Measurements from ENCODE around the gene DNAH10. TPM values are rescaled to one million over a fixed set of nuclear protein-coding genes. Genes with fewer than 3 reads are reported as not detected.

DNAH10 gene
- total RNA-seq, 4 donors from 2014 or later = 0.18 to 0.65 TPM; not detected in 2

DNA sequence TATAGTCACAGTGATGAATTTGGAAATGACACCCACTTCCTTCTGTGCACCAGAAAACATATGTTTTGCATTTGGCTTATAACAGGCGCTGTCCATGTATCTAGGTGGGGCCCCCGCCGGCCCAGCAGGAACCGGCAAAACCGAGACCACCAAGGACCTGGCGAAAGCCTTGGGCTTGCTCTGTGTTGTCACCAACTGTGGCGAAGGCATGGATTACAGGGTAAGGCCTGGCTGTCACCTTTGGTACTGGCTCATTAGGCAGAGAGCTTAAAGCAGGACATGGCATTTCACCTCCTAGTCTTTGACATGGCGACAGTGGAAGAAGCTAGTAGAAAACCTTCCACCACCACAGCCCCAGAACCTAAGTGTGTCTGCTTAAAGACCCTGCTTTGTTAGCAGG lies 85.8 kb downstream of the DNAH10 start:
- Histone ChIP-seq H3K36me3 (no peaks in the 10 kb centered on the region), H3K4me1 (no peaks in the 10 kb centered on the region), H3K9me3 (no peaks in the 10 kb centered on the region), H3K27ac (no peak overlapping the region), H3K4me3 (no peak overlapping the region), H3K27me3 (peaks cover 0 to 4% (median 0%) of the 10 kb centered on the region in 3 donors)
- intact Hi-C loops (cut with DNase I; ENCODE audit: low total_unique reads) (no loop called here), in situ Hi-C loops (cut with MboI; ENCODE audit: low sequenced_read_pairs in 4 of 4) (no loop called here)
- no peak for TF ChIP-seq POLR2A (IDR thresholded peaks at IDR 0.05)
- TF ChIP-seq, protein P1, sequence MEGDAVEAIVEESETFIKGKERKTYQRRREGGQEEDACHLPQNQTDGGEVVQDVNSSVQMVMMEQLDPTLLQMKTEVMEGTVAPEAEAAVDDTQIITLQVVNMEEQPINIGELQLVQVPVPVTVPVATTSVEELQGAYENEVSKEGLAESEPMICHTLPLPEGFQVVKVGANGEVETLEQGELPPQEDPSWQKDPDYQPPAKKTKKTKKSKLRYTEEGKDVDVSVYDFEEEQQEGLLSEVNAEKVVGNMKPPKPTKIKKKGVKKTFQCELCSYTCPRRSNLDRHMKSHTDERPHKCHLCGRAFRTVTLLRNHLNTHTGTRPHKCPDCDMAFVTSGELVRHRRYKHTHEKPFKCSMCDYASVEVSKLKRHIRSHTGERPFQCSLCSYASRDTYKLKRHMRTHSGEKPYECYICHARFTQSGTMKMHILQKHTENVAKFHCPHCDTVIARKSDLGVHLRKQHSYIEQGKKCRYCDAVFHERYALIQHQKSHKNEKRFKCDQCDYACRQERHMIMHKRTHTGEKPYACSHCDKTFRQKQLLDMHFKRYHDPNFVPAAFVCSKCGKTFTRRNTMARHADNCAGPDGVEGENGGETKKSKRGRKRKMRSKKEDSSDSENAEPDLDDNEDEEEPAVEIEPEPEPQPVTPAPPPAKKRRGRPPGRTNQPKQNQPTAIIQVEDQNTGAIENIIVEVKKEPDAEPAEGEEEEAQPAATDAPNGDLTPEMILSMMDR (IDR thresholded peaks at IDR 0.05 in 4 of 5, conservative IDR thresholded peaks at IDR 0.05 in 1 of 5) = no peak
- ATAC-seq (no peak), DNase-seq (no peak)

DNA sequence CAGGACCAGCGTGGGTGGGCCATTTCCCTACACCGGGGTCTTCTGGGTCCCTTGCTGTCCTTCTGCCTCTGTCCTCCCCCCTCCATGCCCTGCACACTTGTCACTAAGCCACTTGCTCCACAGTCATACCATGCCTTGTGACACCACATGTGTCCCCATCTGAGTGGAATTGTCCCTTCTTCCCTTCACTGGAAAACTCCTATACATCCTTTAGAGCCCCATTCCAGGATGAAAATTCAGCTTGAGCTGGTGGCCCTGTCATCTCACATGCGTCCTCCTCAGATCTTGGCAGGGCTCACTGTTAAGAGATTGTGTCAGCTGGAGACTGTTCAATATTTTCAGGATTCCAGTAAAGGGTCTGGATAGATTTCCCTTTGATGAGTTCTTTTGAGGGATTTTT lies 87.4 kb downstream of the DNAH10 start:
- H3K36me3 ChIP-seq = no peaks in the 10 kb centered on the region
- DNase-seq = no peak
- H3K4me3 ChIP-seq = no peak overlapping the region
- TF ChIP-seq POLR2A (IDR thresholded peaks at IDR 0.05) = no peak
- TF ChIP-seq, protein P1 (IDR thresholded peaks at IDR 0.05 in 4 of 5, conservative IDR thresholded peaks at IDR 0.05 in 1 of 5) = no peak
- intact Hi-C loops (cut with DNase I; ENCODE audit: low total_unique reads) (no loop called here), in situ Hi-C loops (cut with MboI; ENCODE audit: low sequenced_read_pairs in 4 of 4) (no loop called here)
- no peaks in the 10 kb centered on the region for H3K4me1 ChIP-seq
- peaks cover 0 to 4% (median 0%) of the 10 kb centered on the region in 3 donors for H3K27me3 ChIP-seq
- no peaks in the 10 kb centered on the region for H3K9me3 ChIP-seq
- no peak overlapping the region for H3K27ac ChIP-seq
- ATAC-seq = no peak

DNA sequence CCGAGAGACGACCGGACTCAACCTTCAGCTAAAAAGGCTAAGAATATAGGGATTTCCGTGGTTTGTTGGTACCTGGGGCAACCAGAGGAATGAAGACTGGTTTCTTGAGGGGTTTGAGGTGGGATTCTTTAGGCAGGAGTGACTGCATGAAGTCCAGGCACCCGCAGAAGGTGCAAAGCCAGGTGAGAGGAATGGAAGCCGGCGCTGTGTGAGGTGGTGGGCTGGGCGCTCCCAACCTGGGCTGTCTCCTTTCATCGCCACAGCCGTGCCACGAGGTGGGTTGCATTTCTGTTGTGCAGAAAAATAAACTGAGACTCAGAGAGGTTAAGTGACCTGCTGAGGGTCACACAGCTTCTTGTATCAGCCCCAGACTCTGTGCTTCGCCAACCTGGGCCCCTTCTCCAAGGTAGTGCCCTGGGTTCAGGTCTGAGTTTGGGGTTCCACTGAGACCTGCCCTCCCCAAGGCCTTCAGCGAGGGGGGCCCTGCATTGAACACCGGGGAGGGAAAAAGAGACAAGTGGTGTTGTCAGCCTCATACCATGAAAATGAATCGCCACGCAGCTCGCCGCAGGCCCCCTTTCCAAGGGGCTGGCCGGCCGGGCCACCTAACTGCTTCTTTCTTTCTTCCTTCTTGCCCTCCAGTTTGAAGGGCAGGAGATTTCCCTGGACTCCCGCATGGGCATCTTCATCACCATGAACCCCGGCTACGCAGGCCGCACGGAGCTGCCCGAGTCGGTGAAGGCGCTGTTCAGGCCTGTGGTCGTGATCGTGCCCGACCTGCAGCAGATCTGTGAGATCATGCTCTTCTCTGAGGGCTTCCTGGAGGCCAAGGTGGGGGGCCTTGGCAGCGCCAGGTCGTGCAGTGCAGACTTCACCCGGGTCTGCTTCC lies 88.4 kb downstream of the DNAH10 start:
- in situ Hi-C loops (cut with MboI; ENCODE audit: low sequenced_read_pairs in 4 of 4) = no loop called here
- no peak overlapping the region for H3K4me3 ChIP-seq
- intact Hi-C loops (cut with DNase I; ENCODE audit: low total_unique reads) = no loop called here
- no peak for ATAC-seq
- no peaks in the 10 kb centered on the region for H3K36me3 ChIP-seq
- DNase-seq = no peak
- H3K9me3 ChIP-seq = no peaks in the 10 kb centered on the region
- no peaks in the 10 kb centered on the region for H3K4me1 ChIP-seq
- H3K27me3 ChIP-seq = peaks cover 0 to 4% (median 0%) of the 10 kb centered on the region in 3 donors
- no peak overlapping the region for H3K27ac ChIP-seq
- no peak for TF ChIP-seq POLR2A (IDR thresholded peaks at IDR 0.05)
- TF ChIP-seq, protein P1 (IDR thresholded peaks at IDR 0.05 in 4 of 5, conservative IDR thresholded peaks at IDR 0.05 in 1 of 5) = no peak

DNA sequence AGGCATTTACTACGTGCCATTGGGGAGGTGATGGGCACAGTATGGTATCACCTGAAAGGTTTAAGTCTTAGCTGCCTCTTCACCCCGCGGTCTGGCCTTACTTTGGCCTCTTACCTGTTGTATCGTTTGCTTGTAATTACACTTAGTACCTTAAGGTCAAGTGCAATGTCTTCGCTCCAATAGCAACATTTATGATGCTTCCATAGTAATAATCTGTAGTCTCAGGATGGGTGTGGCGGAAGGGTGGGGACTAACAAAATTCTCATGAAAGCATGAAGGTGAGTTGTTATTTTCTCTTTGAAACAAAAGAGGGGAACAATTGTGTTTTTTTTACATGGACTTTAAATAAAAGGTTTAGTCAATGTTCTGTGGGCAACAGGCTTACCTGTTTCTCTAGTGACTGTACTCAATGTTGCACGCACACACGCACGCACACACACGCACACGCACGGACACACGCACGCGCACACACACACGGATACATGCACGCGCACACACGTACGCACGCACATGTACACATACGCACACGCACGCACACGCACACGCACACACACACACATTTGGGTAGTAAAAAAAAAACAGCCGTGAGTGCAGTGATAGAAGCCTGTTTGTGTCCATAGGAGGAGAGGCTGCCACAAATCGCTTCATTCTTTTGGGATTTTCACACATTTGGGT lies 91.4 kb downstream of the DNAH10 start:
- Histone ChIP-seq H3K4me3 (no peak overlapping the region), H3K9me3 (no peaks in the 10 kb centered on the region), H3K27me3 (peaks cover 0 to 4% (median 3%) of the 10 kb centered on the region in 3 donors), H3K4me1 (no peaks in the 10 kb centered on the region), H3K36me3 (no peaks in the 10 kb centered on the region), H3K27ac (no peak overlapping the region)
- TF ChIP-seq, protein P1 (IDR thresholded peaks at IDR 0.05 in 4 of 5, conservative IDR thresholded peaks at IDR 0.05 in 1 of 5) = no peak
- TF ChIP-seq POLR2A (IDR thresholded peaks at IDR 0.05) = no peak
- in situ Hi-C loops (cut with MboI; ENCODE audit: low sequenced_read_pairs in 4 of 4) = no loop called here
- intact Hi-C loops (cut with DNase I; ENCODE audit: low total_unique reads) = no loop called here
- no peak for ATAC-seq
- no peak for DNase-seq
